HPDE6-E6E7 (cell line): ENCODE data around the gene BOC.

Experiments
- DNase-seq: peaks from one replicate; pipeline ENCODE4 v3.0.0; 2011; ENCODE audit warnings: missing footprints; ENCODE audit errors: extremely low spot score

Gene BOC

DNA sequence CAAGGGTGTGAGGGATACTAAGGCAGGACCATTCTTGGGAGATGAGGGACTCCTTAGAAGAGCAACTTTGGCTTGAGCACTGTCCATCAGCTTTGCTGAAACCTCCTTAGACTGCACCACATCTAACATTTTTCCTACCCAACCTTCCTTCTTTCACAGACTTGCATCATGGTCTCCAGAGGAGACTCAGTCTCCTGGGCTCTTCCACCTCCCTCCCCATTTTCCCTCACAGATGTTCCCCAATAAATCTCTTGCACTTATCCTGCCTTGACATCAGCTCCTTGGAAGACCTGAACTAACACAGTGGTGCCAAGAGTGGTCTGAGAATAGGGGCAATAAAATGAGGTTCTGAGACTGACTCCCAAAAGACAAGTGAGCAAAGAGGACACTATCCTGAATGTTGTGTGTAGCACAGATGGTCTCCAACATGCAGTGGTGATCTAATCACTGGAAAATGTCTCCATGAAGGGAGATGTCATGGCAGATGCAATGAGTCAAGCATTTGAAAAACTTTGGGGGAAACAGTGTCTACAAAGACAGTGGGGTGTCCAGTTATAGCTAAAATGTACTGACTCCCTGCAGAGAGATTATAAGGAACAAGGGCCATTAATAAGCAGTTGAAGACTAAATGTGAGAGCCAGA lies 26.0 kb upstream of the BOC start:
- DNase-seq: no peak

DNA sequence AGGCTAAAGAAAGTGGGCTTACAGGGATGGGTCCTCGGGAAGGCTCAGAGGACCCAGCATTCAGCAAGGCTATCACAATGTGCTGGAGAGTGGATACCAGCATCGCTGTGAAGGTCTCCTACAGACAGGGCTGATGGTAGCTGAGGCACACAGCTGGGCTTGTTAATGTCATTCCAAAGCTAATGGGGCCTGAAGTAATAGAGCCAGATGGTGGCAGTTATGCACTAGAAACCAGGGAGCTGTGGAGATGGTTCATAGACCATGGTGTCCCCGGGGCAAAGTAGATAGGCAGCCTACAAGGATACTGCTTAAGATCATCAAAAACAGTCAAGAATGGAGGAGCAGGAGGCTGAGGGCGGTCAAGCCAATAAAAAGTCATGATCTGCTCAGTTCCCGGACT lies 24.8 kb upstream of the BOC start:
- DNase-seq: no peak

DNA sequence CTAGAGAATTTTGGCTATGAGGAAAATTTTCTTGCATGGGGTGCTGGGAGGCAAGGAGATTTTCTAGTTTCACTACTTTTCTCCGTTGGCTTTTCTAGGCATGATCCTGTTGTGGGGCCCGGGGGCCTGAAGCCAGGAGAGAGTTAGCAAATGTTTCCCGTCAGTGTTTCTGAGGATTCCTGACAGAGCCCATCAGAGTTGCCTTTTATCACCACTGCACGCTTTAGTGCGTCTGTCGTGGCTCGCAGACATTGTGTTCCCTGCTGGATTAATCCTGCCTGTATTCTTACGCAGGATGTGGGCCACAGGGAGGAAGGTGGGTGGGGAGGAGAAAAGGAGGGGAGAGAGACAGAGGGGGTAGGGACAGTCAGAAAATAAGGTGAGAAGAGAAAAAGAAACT lies 18.1 kb upstream of the BOC start:
- no peak for DNase-seq

DNA sequence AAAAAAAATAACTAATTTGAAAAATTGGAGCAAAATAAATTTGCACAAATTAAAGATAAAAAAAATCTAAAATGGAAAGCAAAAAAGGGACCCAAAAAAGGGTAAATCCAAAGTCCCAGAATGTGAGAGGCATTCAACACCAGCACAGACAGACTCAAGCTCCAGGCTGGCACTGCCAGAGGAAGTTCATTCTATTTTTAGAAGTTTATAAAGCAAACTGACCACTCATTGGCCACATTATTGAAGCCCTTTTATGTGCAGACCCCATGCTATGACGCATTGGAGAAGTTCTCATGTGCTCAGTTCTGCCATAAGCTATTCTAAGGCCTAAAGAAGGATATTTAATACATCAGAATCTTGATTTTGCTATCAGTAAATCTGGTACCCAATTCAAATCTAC lies 17.6 kb upstream of the BOC start:
- DNase-seq: no peak

DNA sequence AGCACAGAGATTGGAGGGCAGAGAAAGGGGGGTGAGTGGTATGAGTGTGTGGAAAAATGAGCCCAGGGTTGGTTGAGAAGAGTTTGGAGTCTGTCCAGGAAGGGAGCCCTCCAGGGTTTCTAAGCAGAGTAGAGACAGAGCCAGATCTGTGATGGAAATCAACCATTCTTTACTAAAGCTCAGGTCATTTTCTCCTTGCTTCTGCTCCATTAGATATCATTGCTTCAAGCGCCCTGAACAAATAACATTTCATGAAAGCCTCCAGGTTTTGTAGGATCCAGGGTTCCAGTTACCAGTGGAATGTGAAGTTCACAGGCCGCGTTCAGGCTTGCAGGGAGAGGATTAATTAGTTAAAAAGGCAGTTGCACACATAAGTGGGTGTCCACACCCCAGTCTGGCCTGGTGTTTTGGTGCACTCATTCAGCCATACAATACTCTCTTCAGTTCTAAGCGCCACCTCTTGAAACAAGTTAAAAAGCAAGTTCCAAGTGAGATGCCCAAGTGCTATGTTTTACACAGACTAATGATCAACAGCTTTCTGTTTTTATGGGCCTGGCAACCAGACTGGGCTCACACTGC lies 16.4 kb upstream of the BOC start:
- no peak for DNase-seq

DNA sequence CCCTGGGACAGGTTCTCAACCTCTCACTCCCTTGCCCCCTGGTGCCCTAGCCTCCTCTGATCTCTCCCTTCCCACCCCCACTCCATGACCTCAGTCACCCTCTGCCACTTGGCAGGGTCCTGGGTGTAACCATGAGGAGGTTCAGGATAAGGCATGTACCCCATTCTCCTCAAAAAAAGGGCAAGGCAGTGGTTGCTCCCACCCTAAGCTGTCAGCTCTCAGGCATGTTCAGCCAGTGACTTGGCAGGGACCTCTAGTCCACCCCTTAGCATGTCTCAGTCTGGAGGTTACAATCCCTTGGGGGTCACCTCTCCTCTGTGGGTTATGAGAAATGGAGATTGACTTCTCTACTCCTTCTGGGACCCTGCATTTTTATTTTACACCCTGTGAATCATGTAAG lies 11.0 kb upstream of the BOC start:
- DNase-seq: no peak

DNA sequence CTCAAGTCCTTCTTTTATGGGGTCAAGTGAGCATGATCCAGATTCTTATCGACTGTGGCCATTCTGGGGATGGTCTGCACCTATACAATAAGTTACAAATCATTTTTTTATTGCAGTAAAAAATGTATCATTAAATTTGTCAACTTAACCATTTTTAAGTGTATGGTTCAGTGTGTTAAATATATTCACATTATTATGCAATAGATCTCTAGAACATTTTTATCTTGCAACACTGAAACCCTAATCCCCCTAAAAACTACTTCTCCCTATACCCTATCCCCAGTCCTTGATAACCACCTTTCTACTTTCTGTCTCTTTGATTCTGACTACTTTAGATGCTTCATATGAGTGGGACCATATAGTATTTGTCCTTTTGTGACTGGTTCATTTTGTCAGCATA lies 10.4 kb upstream of the BOC start:
- no peak for DNase-seq

DNA sequence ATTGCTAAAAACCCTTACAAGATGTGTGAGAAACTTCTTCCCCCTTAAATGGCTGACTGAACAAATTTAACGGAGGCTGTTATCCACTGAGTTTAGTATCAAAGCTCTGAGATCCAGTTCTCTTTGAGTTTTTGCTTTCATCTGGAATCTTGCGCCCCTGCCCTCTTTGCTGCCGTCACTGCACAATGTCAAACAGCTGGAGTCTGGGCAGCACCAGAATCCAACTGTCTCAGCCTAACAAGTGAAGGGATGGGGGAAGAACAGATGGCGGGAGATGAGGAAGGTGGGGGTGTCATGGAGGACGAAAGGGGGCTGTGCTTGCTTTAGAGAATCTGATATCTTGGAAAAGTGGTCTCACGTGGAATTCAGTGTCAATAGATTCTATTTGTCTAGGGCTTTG lies 7.0 kb upstream of the BOC start:
- no peak for DNase-seq

DNA sequence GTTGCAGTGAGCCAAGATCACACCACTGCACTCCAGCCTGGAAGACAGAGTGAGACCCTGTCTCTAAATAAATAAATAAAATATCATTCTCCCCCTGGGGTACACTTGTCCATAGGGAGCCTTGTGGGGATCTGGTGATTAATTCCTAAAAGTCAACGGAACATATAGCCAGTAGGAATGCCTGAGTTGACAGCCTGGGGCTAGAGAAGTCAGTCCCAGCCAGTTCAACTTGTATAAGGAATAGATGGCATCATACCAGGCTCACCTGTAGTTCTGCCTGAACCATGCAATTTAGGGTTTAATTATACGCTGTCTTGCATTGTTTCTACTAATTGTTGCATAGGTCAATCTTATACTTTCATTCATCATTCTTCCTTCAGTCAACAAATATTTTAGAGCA lies 5.9 kb upstream of the BOC start:
- no peak for DNase-seq

DNA sequence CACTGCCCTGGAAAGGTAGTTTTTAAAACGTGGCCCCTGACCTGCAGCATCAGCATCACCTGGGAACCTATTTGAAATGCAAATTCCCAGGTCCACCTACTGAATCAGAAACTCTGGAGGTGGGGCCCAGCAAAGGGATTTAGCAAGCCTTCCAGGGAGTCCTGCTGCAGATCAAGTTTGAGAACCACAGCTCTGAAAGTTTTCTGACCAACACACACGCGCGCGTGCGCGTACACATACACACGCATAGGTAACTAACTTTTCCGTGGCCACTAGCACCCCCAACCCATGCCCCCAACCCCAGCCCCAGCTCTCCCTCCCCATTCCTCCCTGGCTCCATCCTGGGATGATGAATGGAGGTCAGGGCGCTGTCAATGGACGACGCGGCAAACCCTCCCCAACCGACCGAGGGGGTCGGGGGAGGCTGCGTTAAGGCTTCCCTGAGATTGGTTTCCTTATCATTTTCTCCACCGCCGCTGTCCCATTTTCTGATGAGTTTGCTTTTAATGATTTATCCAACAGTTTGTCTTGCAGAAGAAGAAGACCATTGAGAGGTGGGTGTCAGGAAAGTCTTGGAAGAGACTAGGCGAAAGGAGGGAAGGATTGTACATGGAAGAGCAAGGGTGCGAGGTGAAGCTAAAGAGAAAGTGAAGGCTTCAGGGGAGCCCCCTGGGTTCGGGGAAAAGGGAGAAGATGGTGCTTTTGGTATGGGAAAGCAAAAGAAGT lies 590 bp upstream of the BOC start:
- DNase-seq: no peak

DNA sequence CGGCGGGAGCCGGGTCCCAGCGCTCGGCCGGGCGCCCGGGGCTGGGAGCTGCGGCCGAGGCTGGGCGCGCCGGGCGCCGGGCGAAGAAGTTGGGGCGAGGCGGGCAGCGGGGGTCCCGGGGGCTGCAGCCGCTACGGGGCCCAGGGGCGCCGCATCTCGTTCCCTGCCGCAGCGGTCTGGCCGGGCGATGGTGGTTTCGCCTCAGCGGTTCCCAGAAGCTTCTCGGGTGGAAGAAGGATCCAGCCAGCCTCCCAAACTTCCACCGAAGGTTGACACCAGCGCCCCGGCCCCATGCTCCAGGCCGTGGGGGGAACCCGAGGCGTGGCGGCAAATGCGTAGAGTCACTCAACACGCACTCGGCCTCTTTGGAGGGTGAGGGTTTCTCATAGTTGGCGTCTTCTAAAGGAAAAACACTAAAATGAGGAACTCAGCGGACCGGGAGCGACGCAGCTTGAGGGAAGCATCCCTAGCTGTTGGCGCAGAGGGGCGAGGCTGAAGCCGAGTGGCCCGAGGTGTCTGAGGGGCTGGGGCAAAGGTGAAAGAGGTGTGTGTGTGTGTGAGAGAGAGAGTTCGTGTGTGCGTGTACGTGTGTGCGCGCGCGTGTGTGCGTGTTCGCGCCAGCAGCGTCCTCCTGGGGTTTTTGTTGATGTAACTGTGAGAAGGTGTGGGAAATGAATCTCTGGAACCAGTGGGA lies 940 bp downstream of the BOC start:
- no peak for DNase-seq

DNA sequence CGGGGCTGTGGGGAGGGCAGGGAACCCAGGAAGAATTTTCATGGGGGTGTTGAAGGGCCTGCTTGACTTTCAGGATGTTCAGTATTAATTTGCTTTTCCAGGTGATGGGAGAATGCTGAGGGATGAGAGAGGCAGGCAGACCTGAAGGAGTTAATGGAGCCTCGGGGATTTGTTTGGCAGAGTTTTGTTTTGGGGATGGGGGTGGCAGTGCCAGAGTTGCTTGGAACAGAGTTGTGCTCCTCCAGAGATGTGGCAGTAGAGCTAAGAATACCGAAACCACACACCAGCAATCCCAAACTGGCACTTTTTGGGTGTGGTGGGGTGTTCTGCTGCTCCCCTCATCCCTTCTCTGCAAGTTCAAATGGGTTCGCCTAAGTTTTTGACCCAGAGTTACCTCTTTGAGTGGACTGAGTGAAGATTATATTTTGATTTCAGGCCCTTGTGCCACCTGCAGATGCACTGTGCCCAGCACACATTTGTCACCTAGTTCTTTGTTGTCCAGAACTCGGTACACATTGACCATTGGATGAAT lies 1.6 kb downstream of the BOC start:
- DNase-seq: no peak

DNA sequence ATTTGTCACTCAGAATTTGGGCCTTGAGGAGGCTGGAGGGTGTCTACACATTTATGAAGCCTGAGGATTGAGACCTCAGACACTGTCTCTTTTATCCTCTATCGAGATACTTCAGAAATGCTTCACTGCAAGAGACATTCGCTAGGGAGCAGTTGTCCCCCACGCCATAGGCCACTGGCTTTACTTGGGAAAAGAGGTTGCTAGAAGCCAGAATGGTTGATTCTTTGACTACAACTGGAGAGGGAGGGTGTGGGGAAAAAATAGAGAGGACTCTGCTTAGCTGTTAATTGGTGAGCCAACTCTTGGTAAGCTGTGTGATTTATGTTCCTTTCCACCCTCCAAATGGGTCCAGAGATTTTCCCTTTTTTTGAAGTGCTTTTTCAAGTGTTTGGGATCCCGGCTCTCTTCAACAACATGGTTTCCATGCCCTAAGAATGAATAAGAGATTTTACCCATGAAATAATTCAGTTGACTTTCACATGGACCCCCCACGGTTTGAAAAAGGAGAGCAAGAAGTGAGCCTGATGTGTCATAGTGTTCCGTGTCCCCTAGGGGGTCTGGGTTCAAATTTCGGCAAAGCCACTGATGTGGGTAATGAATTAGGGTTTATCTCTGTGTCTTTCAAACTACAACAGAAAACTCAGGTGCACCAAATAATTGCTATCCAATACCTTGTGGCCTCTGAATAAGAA lies 2.7 kb downstream of the BOC start:
- no peak for DNase-seq

DNA sequence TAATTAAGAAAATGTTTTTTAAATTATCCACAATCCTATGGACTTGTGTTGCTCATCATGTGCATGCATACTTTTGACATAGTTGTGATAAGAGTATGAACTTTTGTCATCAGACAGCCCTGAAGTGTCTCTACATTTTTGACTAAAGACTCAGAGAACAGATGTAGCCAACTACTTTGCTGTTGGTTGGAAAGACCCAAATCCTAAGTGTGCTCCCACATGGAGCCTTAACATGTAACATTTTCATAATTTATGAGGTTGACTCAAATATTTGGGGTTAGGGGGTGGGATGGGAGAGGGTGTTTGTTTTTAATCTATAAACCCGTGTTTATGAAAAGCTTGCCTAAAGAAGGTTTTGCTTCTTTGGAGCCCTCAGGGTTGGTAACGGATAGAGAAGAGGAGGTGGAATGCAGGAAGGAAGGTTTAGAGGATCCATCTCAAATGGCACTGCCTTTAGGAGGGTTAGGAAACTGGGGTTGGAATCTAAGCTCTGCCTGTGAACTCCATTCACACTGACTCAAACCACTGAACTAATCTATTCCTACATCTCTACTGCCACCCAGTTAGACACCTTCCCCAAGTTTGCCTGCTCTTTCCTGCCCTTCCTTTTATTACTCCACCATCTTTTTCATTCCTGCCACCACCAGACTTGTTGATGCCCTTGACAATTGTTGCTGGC lies 3.7 kb downstream of the BOC start:
- no peak for DNase-seq

DNA sequence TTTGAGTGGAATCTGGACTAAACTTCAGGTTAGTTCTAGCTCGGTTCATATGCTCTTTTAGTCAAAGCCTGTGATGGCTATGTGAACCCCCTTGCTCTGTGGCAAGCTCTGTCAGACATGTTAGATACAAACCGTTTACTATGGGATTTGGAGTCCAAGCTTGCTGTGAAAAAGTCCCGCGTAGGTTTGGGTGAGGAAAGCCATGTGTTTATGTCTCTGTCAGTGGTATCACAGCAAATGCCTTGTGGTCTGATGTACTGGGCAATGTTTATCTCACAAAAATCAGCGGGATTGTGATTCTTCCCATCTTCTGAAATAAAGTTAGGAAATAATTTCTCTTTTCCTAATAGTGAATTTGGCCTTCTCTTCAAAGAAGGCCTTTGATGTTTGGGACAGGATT lies 5.0 kb downstream of the BOC start:
- DNase-seq: no peak

DNA sequence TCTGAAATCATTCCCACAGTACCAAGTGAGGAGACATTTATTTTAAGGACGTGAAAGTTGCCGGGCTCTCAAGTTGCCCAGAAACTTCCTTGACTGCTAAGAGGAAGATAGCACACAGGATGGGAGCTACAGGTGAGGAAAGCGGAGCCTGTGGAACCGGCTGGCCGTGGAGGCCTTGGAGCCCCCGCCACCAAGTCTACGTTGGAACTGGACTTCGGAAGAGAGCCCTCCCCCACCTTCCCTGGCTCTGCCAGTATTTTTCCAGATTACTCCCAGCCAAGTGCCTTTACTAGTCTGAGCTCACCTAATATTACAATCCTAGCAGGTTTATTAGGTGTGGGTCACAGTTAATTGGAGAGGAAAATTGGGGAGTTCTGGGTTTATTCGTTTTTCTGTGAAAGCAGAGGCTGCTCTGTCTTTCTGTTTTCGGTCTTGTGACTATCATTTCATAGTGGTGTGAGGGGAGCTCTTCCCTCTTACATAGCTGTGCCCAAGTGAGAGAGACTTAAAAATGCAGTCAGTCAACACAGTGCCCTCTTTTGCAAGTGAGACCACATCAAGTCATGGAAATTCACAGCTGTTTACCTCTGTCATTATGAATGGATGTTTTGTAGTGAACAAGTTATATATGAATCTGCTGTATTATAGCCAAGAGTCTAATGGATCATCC lies 6.8 kb downstream of the BOC start:
- no peak for DNase-seq

DNA sequence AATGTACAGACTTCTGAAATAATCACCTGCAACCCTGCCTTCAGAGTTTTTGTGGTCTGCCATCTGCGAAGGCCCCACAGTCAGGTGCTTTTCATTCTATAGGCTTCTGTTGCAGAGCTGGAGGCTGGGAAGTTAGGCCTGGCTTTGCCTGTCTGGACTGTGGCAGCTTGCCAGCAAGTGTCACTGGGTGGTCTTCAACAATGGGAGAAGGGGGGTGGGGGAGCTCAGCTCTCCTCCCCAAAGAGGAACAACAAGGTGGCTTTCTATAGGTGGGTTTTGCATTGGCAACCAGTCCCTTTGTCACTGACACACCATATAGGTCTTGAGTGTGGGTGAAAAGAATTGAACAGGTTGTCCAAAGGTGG lies 7.3 kb downstream of the BOC start:
- no peak for DNase-seq

DNA sequence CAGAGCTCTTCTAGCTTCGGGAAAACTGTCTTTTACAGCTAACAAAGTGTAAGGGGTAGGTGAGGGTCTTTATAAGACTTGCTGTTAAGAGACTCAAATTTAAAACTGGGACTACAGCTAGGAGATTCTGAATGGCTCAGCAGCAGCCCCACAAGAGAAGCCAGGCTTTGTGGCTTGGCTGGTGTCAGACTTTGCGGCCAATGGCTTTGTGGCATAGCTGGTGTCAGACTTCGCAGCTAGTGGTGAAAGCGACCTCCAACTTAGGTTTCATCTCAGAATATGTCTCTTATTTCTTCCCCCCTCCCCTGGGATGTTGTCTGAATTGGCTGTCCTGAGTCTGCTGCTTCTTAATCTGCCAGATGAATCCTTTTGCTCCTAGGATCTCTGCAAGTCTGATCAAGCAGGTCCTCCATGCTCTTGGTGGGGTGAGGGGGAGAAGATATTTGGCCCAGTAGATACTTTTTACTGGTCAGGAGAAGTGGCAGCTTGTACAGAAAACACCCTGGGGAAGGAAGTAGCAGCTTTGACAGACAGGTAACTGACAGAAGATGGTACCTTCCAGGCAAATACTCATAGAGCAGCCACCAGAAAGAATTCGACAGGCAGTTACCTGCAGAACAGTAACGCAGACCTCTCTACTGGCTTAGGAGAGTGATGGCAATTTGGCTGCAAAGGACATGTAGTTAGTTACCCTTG lies 8.4 kb downstream of the BOC start:
- no peak for DNase-seq

DNA sequence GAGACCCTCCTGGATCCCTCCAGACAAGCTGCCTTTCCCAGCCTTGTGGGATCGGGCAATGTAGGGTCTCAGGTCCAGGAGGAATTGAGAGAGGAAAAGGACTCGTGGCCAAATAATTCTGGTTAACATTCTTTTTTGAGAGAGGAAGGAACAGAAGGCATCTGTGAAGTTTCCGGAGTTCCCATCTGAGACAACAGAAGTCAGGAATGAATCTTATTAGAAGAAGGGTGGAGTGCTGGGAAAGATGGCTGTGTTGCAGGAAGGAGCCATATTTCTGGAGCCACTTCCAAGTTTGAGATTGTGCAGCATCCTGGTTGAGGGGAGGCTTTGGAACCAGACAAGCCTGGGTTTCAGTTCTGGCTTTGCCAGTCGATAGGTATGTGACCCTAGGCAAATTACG lies 9.4 kb downstream of the BOC start:
- DNase-seq: no peak

DNA sequence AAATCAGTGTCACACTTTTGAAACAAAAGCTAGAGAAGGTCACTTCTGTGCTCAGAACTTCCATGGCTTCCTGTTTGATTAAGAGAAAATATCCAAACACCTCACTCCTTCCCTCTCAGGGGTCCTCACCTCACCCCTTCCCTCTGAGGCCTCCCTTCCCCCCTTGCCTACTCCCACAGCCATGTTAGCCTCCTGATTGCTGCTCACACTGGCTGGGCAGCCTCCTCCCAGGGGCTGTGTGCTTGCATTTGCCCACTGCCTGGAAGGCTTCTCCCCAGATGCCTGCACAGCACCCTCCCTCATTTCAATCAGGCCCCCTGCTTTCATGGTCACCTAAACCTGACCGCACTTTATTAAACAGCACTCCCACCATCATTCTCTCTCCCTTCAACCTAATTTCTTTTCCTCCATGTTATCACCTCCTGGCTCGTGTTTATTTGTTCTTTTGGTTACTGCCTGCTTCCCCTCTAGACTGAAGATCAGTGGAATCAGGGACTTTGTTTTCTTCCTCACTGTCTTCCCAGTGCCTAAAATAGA lies 10.4 kb downstream of the BOC start:
- DNase-seq: no peak
